ENCODE measurements around the gene SEPSECS. TPM values are rescaled to one million over a fixed set of nuclear protein-coding genes. Genes with fewer than 3 reads are reported as not detected.

The SEPSECS gene
- total and polyA plus RNA-seq, 9 of the 15 experiments (the other 6 are each of a cell fraction or from before 2014, with no cell fraction given), result 3.9 to 17.2 (median 7.9) TPM

- TF ChIP-seq IRF9 (tag; IDR thresholded peaks at IDR 0.05) (no peak), NR0B1 (IDR thresholded peaks at IDR 0.05; ENCODE audit: partially characterized antibody) (no peak)
These were observed 56.8 kb downstream of the SEPSECS start (continued) for GRCh38 chr4:25103418-25103817.

- H3K9me3 ChIP-seq (replicated peaks; ENCODE audit: control insufficient read depth, insufficient read depth, low read depth, low read length), result no peaks in the 10 kb centered on the region
- BruUV-seq (replicated peaks), result no TSS peak
- in situ Hi-C loops (cut with MboI), result no loop called here
- no peak overlapping the region for H2AFZ ChIP-seq (ENCODE audit: low read depth, low read length)
- ATAC-seq (no peak), DNase-seq (ENCODE audit: extremely low read depth in 1 of 4, low spot score in 3 of 4) (no peak), FAIRE-seq (peak; percentile 19)
- H3K27ac ChIP-seq (ENCODE audit: extremely low read depth, low read depth, low read length), result no peak overlapping the region
- H3K9ac ChIP-seq (ENCODE audit: insufficient read depth in 1 of 2, low read depth in 2 of 2, low read length in 2 of 2), result no peak overlapping the region
- intact Hi-C loops (cut with micrococcal nuclease), result no loop called here
- TF ChIP-seq ARID1B (IDR thresholded peaks at IDR 0.05) (no peak), BRD9 (IDR thresholded peaks at IDR 0.05; ENCODE audit: low read depth, partially characterized antibody) (no peak), ETV5 (CRISPR knock-in tag; IDR thresholded peaks at IDR 0.05; ENCODE audit: low read depth) (no peak), SAP30 (IDR thresholded peaks at IDR 0.05; ENCODE audit: borderline replicate concordance, insufficient read depth, low read depth, low read length, poor library complexity, severe bottlenecking) (no peak), EP400 (IDR thresholded peaks at IDR 0.05) (no peak), NONO (IDR thresholded peaks at IDR 0.05; ENCODE audit: low read depth in 2 of 2, low read length in 1 of 2) (no peak), POU5F1 (IDR thresholded peaks at IDR 0.05; ENCODE audit: borderline replicate concordance, low read depth, low read length, partially characterized antibody) (no peak), CREM (IDR thresholded peaks at IDR 0.05; ENCODE audit: low read depth) (no peak), MIER1 (IDR thresholded peaks at IDR 0.05; ENCODE audit: low read depth) (no peak), KAT8 (IDR thresholded peaks at IDR 0.05; ENCODE audit: low read depth) (no peak), SRSF3 (IDR thresholded peaks at IDR 0.05; ENCODE audit: insufficient read depth, low read length) (no peak), SMAD1 (IDR thresholded peaks at IDR 0.05; ENCODE audit: low read depth, low read length, partially characterized antibody) (no peak), BMI1 (IDR thresholded peaks at IDR 0.05; ENCODE audit: low read length) (no peak), MEIS2 (IDR thresholded peaks at IDR 0.05; ENCODE audit: partially characterized antibody) (no peak), PHB2 (IDR thresholded peaks at IDR 0.05; ENCODE audit: low read depth) (no peak), ZNF274 (IDR thresholded peaks at IDR 0.05; ENCODE audit: borderline replicate concordance, low read depth, low read length) (no peak)
- H3K4me2 ChIP-seq (ENCODE audit: insufficient read depth, low read length), result no peak overlapping the region
- H3K27me3 ChIP-seq (ENCODE audit: control insufficient read depth in 2 of 2, insufficient read depth in 2 of 2, low read length in 2 of 2), result peaks cover 29 to 44% of the 10 kb centered on the region in 2 experiments
- H4K20me1 ChIP-seq (replicated peaks; ENCODE audit: control insufficient read depth, insufficient read depth, low read length), result no peaks in the 10 kb centered on the region; the same call in 1 of the 2 replicates
- H3K4me3 ChIP-seq, result no peak overlapping the region
- ChIA-PET POLR2A (no interaction called here), CTCF (ENCODE audit: low intra/inter-chr PET ratio) (no interaction called here)
- 10% methylated on average over 5 of the region's 5 CpGs for WGBS (ENCODE audit: insufficient coverage, low coverage, missing lambda C conversion rate)
- no peaks in the 10 kb centered on the region for H3K9me1 ChIP-seq (ENCODE audit: control insufficient read depth, insufficient read depth, low read length)
- no peaks in the 10 kb centered on the region for H3K36me3 ChIP-seq (ENCODE audit: control insufficient read depth, insufficient read depth, low read length)
- H3K4me1 ChIP-seq (replicated peaks in 1 of 2; ENCODE audit: control insufficient read depth in 2 of 2, insufficient read depth in 2 of 2, low read length in 2 of 2), result peaks cover 0 to 6% of the 10 kb centered on the region in 2 experiments; a peak in 2 of 5 replicates
- H3K79me2 ChIP-seq (ENCODE audit: control insufficient read depth, insufficient read depth, low read length), result no peaks in the 10 kb centered on the region
These were observed 58.4 kb downstream of the SEPSECS start for GRCh38 chr4:25101836-25102235.
